ENCODE data around the gene S100A8.

DNA sequence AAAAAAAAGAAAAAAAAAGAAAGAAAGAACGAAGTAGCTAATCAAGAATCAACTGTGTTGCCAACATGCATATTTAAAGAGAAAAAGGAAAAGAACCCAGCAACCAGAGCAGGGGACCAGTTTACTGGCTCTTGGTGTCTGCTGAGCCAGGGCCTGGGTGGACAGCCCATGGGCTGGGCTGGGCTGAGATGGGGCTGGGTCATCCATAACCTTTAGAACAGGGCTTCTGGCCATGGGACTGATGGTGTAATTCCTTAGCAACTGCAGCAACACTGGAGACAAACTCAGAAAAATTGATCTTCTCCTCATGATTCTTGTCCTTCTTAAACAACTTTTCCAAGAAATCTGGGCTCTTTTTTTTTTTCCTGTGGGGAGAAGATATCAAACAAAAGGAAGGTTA lies 35.9 kb upstream of the S100A8 start:
- TF ChIP-seq, protein P1, sequence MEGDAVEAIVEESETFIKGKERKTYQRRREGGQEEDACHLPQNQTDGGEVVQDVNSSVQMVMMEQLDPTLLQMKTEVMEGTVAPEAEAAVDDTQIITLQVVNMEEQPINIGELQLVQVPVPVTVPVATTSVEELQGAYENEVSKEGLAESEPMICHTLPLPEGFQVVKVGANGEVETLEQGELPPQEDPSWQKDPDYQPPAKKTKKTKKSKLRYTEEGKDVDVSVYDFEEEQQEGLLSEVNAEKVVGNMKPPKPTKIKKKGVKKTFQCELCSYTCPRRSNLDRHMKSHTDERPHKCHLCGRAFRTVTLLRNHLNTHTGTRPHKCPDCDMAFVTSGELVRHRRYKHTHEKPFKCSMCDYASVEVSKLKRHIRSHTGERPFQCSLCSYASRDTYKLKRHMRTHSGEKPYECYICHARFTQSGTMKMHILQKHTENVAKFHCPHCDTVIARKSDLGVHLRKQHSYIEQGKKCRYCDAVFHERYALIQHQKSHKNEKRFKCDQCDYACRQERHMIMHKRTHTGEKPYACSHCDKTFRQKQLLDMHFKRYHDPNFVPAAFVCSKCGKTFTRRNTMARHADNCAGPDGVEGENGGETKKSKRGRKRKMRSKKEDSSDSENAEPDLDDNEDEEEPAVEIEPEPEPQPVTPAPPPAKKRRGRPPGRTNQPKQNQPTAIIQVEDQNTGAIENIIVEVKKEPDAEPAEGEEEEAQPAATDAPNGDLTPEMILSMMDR (IDR thresholded peaks at IDR 0.05; ENCODE audit: insufficient read depth, low read length, poor library complexity, severe bottlenecking): no peak
- no peak for TF ChIP-seq EZH2phosphoT487 (conservative IDR thresholded peaks at IDR 0.05; ENCODE audit: low read length)
